ENCODE results near the gene UVRAG. TPM values are rescaled to one million over a fixed set of nuclear protein-coding genes. Genes with fewer than 3 reads are reported as not detected.

Gene UVRAG
- total and polyA plus RNA-seq, 2 donors (not counting 1 experiment from before 2014, with no cell fraction given): 37.7 to 94.1 TPM

DNA sequence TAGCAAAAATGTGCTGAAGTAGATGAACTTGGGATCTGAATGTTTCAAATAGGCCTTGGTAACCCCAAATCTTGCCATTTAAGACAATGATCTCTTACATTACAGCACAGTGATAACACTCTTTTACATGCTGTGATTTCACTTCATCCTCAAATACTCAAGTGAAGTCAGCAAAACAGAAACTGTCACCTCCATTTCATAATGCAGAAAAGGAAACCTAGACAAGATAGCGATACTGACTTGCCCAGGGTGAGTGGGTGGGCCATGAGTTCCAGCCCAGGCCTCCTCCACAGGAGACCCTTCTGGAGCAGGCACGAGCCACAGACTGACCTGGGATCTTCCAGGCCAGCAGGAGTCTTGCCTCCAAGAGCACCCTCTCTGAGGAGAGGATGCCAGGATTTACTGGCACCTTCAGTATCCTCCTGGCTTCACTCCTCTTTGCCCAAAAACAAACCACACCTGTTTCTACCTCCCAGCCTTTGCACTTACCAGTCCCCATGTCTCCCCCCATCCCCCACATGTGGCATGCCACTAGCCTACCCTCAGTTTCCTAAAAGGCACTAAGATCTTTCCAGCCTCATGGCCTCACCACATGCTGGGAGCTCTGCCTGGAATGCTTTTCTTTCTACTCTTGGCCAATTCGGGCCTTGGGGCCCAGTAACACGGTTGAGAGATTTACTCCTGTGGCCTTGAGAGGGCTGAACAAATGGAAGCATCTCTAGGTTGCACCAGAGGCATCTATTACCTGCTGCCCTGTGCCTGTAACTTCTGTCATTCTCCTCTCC is 48.4 kb upstream of the UVRAG start:
- Histone ChIP-seq H3K27me3 (replicated peaks in 1 of 4; ENCODE audit: control extremely low read depth in 1 of 4, control insufficient read depth in 3 of 4, insufficient read depth in 4 of 4, low read length in 3 of 4) (no peaks in the 10 kb centered on the region), H3K4me2 (replicated peaks; ENCODE audit: low read depth, low read length, poor library complexity, severe bottlenecking) (no peak overlapping the region), H3K9me3 (ENCODE audit: control extremely low read depth in 1 of 3, control insufficient read depth in 2 of 3, insufficient read depth in 1 of 3, low read length in 2 of 3) (no peaks in the 10 kb centered on the region), H3K36me3 (replicated peaks in 1 of 2; ENCODE audit: control extremely low read depth in 1 of 2, control insufficient read depth in 1 of 2, extremely low read depth in 1 of 2, insufficient read depth in 2 of 2, low read length in 1 of 2) (no peaks in the 10 kb centered on the region), H3K4me1 (ENCODE audit: control insufficient read depth in 2 of 2, insufficient read depth in 2 of 2, low read length in 2 of 2) (peaks cover 21 to 31% of the 10 kb centered on the region in 2 donors), H3K27ac (ENCODE audit: low read length in 2 of 2) (no peak overlapping the region), H4K20me1 (ENCODE audit: control insufficient read depth, insufficient read depth, low read length, poor library complexity, severe bottlenecking) (no peaks in the 10 kb centered on the region), H2AFZ (ENCODE audit: insufficient read depth, low read depth, low read length, poor library complexity, severe bottlenecking) (no peak overlapping the region), H3K4me3 (ENCODE audit: control extremely low read depth in 1 of 5, extremely low read depth in 1 of 5, insufficient read depth in 1 of 5, low read depth in 2 of 5, low read length in 4 of 5) (no peak overlapping the region), H3K9ac (ENCODE audit: low read length) (no peak overlapping the region), H3K79me2 (ENCODE audit: control insufficient read depth, insufficient read depth, low read length) (no peaks in the 10 kb centered on the region)
- CTCF ChIA-PET: no interaction called here
- POLR2A ChIA-PET: no interaction called here
- ATAC-seq (ENCODE audit: low read depth) (no peak), DNase-seq (no peak)
- intact Hi-C loops (cut with micrococcal nuclease): loop anchor here (5.0 kb wide), 1 partner anchor 676 kb away; no protein-coding TSS in a partner anchor
- Mint-ChIP-seq H3K4me3 (no peak overlapping the region), H3K27me3 (no peaks in the 10 kb centered on the region), H3K9me3 (ENCODE audit: insufficient read depth) (no peaks in the 10 kb centered on the region), H3K4me1 (peaks cover 38% of the 10 kb centered on the region), H3K27ac (peak overlapping the region; percentile 1)
- WGBS (ENCODE audit: insufficient coverage): 86% methylated on average over 4 of the region's 4 CpGs
- no peak for TF ChIP-seq EZH2 (IDR thresholded peaks at IDR 0.05; ENCODE audit: borderline replicate concordance, insufficient read depth, low read depth, low read length, poor library complexity, severe bottlenecking)
- TF ChIP-seq, protein P1, sequence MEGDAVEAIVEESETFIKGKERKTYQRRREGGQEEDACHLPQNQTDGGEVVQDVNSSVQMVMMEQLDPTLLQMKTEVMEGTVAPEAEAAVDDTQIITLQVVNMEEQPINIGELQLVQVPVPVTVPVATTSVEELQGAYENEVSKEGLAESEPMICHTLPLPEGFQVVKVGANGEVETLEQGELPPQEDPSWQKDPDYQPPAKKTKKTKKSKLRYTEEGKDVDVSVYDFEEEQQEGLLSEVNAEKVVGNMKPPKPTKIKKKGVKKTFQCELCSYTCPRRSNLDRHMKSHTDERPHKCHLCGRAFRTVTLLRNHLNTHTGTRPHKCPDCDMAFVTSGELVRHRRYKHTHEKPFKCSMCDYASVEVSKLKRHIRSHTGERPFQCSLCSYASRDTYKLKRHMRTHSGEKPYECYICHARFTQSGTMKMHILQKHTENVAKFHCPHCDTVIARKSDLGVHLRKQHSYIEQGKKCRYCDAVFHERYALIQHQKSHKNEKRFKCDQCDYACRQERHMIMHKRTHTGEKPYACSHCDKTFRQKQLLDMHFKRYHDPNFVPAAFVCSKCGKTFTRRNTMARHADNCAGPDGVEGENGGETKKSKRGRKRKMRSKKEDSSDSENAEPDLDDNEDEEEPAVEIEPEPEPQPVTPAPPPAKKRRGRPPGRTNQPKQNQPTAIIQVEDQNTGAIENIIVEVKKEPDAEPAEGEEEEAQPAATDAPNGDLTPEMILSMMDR (IDR thresholded peaks at IDR 0.05): no peak

DNA sequence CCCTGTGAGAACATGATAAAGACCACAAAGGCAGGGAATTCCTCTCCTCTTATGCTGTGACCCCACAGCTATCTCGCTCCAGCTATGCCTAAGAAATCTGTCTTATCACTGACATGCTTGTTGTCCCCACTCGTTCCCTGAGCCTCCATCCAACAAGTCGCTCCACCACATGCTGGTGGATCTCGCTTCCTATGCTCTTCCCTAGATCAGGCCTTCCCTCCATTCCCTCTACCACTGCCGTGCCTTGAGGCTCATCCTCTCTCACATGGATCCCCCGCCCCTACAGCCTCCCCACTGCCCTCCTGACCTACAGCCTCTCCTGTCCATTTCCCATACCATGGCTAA is 47.8 kb upstream of the UVRAG start:
- Histone ChIP-seq H4K20me1 (ENCODE audit: control insufficient read depth, insufficient read depth, low read length, poor library complexity, severe bottlenecking) (no peaks in the 10 kb centered on the region), H3K4me1 (ENCODE audit: control insufficient read depth in 2 of 2, insufficient read depth in 2 of 2, low read length in 2 of 2) (peaks cover 23 to 36% of the 10 kb centered on the region in 2 donors), H3K27me3 (replicated peaks in 1 of 4; ENCODE audit: control extremely low read depth in 1 of 4, control insufficient read depth in 3 of 4, insufficient read depth in 4 of 4, low read length in 3 of 4) (no peaks in the 10 kb centered on the region), H3K4me2 (replicated peaks; ENCODE audit: low read depth, low read length, poor library complexity, severe bottlenecking) (peak overlapping the region; percentile 97), H3K79me2 (ENCODE audit: control insufficient read depth, insufficient read depth, low read length) (no peaks in the 10 kb centered on the region), H3K9ac (ENCODE audit: low read length) (no peak overlapping the region), H3K4me3 (ENCODE audit: control extremely low read depth in 1 of 5, extremely low read depth in 1 of 5, insufficient read depth in 1 of 5, low read depth in 2 of 5, low read length in 4 of 5) (no peak overlapping the region), H3K27ac (ENCODE audit: low read length in 2 of 2) (no peak overlapping the region), H2AFZ (ENCODE audit: insufficient read depth, low read depth, low read length, poor library complexity, severe bottlenecking) (no peak overlapping the region), H3K36me3 (replicated peaks in 1 of 2; ENCODE audit: control extremely low read depth in 1 of 2, control insufficient read depth in 1 of 2, extremely low read depth in 1 of 2, insufficient read depth in 2 of 2, low read length in 1 of 2) (no peaks in the 10 kb centered on the region), H3K9me3 (ENCODE audit: control extremely low read depth in 1 of 3, control insufficient read depth in 2 of 3, insufficient read depth in 1 of 3, low read length in 2 of 3) (no peaks in the 10 kb centered on the region)
- no peak for ATAC-seq (ENCODE audit: low read depth)
- intact Hi-C loops (cut with micrococcal nuclease): loop anchor here (5.0 kb wide), 1 partner anchor 675 kb away; no protein-coding TSS in a partner anchor
- Mint-ChIP-seq H3K27me3 (no peaks in the 10 kb centered on the region), H3K27ac (peak overlapping the region; percentile 1), H3K4me1 (peaks cover 44% of the 10 kb centered on the region), H3K9me3 (ENCODE audit: insufficient read depth) (no peaks in the 10 kb centered on the region), H3K4me3 (peak overlapping the region; percentile 26)
- TF ChIP-seq, protein P1 (IDR thresholded peaks at IDR 0.05): no peak
- TF ChIP-seq EZH2 (IDR thresholded peaks at IDR 0.05; ENCODE audit: borderline replicate concordance, insufficient read depth, low read depth, low read length, poor library complexity, severe bottlenecking): no peak
- no peak for DNase-seq
- CTCF ChIA-PET: no interaction called here
- 98% methylated on average over 6 of the region's 6 CpGs for WGBS (ENCODE audit: insufficient coverage)
- POLR2A ChIA-PET: no interaction called here
